Endothelial cell of umbilical vein (primary cell): Measurements from ENCODE around the gene BMPER.

Source experiments
- CTCF ChIP-seq, 2 donors: IDR thresholded peaks; 1 replicate in 1 of 2; 2 replicates in 1 of 2; pipeline ENCODE4 v1.5.1; 2011; ENCODE audit warnings: low read length in 2 of 2, mild to moderate bottlenecking in 2 of 2, moderate library complexity in 2 of 2, control low read depth in 1 of 2, inconsistent platforms in 1 of 2, low read depth in 1 of 2; ENCODE audit not compliant: insufficient read depth in 1 of 2; ENCODE audit errors: extremely low read depth in 1 of 2
- EZH2 ChIP-seq: IDR thresholded peaks from 2 replicates; pipeline ENCODE4 v1.6.1; 2012; ENCODE audit warnings: borderline replicate concordance, low read depth, mild to moderate bottlenecking, moderate library complexity, low read length, inconsistent platforms; ENCODE audit not compliant: severe bottlenecking
- FOS ChIP-seq: IDR thresholded peaks from 2 replicates; pipeline ENCODE4 v1.6.1; 2011; ENCODE audit warnings: mild to moderate bottlenecking, low read length, moderate library complexity, borderline replicate concordance; ENCODE audit not compliant: insufficient read depth
- JUN ChIP-seq: IDR thresholded peaks from 2 replicates; pipeline ENCODE4 v1.6.1; 2011; ENCODE audit warnings: borderline replicate concordance, low read depth; ENCODE audit not compliant: insufficient read length, insufficient read depth
- MYC ChIP-seq: IDR thresholded peaks from one replicate; pipeline ENCODE4 v1.6.1; 2011; ENCODE audit warnings: mild to moderate bottlenecking, low read depth, low read length
- POLR2A ChIP-seq: IDR thresholded peaks from 2 replicates; pipeline ENCODE4 v1.6.1; 2012; ENCODE audit warnings: low read depth, mild to moderate bottlenecking, control low read depth, low read length
- POLR2AphosphoS5 ChIP-seq: IDR thresholded peaks from 2 replicates; pipeline ENCODE4 v1.6.1; 2012; ENCODE audit warnings: low read depth, mild to moderate bottlenecking, control low read depth, low read length, moderate library complexity; ENCODE audit not compliant: insufficient read depth

GRCh38 chr7:33928986-33929385 lies 23.6 kb downstream of the BMPER start:
- no peak for TF ChIP-seq CTCF (IDR thresholded peaks at IDR 0.05; ENCODE audit: extremely low read depth in 1 of 2, insufficient read depth in 1 of 2, low read depth in 1 of 2, low read length in 2 of 2)
- TF ChIP-seq POLR2A = no peak
- no peak for TF ChIP-seq EZH2
- TF ChIP-seq MYC = no peak
- no peak for TF ChIP-seq POLR2AphosphoS5
- no peak for TF ChIP-seq JUN
- no peak for TF ChIP-seq FOS
